Subcutaneous adipose tissue (tissue), 4 donors: ENCODE results near the gene PRSS53. TPM values are rescaled to one million over a fixed set of nuclear protein-coding genes. Genes with fewer than 3 reads are reported as not detected.

Source experiments
- total RNA-seq, 4 donors: library from RNA; depleted of rRNA; stranded (reverse); fragments of >200 nt; gene quantifications; one replicate each; pipeline ENCODE4 v1.1.0, GENCODE V29; 2016
- TF ChIP-seq, protein P1 (sequence below): fragments of 450-650 bp; IDR thresholded peaks from one replicate; pipeline ENCODE4 v1.5.1; 2016; ENCODE audit warnings: low read depth, mild to moderate bottlenecking, control low read depth, antibody characterized with exemption, moderate library complexity

PRSS53 gene
- total RNA-seq, 4 donors from 2014 or later: 1.5 to 3.2 (median 1.8) TPM

DNA sequence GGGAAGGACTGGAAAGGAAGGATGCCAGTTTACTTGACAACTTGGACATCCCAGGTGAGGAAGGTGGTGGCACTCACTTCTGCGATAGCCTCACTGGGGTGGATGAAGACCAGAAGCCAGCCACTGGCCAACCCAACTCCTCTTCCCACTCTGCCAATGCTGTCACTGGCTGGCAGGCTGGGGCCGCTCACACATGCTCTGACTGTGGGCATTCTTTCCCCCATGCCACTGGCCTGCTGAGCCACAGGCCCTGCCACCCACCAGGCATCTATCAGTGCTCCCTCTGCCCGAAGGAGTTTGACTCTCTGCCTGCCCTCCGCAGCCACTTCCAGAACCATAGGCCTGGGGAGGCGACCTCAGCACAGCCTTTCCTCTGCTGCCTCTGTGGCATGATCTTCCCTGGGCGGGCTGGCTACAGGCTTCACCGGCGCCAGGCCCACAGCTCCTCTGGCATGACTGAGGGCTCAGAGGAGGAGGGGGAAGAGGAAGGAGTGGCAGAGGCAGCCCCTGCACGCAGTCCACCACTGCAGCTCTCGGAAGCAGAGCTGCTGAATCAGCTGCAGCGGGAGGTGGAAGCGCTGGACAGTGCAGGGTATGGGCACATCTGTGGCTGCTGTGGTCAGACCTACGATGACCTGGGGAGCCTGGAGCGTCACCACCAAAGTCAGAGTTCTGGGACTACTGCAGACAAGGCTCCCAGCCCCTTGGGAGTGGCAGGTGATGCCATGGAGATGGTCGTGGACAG, 10.0 kb downstream of the PRSS53 start:
- TF ChIP-seq, protein P1, sequence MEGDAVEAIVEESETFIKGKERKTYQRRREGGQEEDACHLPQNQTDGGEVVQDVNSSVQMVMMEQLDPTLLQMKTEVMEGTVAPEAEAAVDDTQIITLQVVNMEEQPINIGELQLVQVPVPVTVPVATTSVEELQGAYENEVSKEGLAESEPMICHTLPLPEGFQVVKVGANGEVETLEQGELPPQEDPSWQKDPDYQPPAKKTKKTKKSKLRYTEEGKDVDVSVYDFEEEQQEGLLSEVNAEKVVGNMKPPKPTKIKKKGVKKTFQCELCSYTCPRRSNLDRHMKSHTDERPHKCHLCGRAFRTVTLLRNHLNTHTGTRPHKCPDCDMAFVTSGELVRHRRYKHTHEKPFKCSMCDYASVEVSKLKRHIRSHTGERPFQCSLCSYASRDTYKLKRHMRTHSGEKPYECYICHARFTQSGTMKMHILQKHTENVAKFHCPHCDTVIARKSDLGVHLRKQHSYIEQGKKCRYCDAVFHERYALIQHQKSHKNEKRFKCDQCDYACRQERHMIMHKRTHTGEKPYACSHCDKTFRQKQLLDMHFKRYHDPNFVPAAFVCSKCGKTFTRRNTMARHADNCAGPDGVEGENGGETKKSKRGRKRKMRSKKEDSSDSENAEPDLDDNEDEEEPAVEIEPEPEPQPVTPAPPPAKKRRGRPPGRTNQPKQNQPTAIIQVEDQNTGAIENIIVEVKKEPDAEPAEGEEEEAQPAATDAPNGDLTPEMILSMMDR: no peak

DNA sequence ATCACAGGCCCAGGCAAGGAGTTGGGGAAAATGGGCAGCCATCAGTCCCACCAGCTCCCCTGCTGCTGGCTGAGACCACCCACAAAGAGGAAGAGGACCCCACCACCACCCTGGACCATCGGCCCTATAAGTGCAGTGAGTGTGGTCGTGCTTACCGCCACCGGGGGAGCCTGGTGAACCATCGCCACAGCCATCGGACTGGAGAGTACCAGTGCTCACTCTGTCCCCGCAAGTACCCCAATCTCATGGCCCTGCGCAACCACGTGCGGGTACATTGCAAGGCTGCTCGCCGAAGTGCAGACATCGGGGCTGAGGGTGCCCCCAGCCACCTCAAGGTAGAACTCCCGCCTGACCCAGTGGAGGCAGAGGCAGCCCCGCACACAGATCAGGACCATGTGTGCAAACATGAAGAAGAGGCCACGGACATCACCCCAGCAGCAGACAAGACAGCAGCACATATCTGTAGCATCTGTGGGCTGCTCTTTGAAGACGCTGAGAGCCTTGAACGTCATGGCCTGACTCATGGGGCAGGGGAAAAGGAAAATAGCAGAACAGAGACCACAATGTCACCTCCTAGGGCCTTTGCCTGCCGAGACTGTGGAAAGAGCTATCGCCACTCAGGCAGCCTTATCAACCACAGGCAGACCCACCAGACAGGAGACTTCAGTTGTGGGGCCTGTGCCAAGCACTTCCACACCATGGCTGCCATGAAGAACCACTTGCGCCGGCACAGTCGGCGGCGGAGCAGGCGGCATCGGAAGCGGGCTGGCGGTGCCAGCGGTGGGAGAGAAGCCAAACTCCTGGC, 10.9 kb downstream of the PRSS53 start:
- TF ChIP-seq, protein P1: no peak

DNA sequence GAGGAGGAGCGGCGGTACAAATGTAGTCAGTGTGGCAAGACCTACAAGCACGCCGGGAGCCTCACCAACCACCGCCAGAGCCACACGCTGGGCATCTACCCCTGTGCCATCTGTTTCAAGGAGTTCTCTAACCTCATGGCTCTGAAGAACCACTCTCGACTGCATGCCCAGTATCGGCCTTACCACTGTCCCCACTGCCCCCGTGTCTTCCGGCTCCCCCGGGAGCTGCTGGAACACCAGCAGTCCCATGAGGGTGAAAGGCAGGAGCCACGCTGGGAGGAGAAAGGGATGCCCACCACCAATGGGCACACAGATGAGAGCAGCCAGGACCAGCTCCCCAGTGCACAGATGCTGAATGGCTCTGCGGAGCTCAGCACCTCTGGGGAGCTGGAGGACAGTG, 11.7 kb downstream of the PRSS53 start:
- TF ChIP-seq, protein P1: no peak

DNA sequence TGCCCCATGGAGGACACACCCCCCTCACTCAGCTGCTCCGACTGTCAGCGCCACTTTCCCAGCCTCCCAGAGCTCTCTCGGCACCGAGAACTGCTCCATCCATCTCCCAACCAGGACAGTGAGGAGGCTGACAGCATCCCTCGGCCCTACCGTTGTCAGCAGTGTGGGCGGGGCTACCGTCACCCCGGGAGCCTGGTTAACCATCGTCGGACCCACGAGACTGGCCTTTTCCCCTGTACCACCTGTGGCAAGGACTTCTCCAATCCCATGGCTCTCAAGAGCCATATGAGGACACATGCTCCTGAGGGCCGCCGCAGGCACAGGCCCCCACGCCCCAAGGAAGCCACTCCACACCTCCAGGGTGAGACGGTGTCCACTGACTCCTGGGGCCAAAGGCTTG, 12.4 kb downstream of the PRSS53 start:
- TF ChIP-seq, protein P1: no peak

DNA sequence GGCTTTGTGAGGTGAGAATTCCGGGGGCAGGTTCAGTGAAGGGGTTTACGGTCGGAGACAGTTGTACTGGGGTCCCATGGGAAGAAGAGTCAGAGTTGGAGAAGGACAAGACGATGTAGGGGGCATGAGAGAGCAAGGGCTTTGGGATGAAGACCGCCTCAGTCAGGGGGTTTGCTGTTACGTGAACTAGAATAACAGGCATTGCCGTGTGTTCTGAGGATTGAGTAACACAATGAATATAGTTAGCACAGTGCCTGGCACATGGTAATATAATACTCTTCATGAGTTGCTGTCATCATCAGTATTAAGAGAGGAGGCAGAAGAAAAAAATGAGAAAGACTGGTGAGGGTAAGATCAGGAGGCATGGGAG, 13.9 kb downstream of the PRSS53 start:
- TF ChIP-seq, protein P1: no peak

DNA sequence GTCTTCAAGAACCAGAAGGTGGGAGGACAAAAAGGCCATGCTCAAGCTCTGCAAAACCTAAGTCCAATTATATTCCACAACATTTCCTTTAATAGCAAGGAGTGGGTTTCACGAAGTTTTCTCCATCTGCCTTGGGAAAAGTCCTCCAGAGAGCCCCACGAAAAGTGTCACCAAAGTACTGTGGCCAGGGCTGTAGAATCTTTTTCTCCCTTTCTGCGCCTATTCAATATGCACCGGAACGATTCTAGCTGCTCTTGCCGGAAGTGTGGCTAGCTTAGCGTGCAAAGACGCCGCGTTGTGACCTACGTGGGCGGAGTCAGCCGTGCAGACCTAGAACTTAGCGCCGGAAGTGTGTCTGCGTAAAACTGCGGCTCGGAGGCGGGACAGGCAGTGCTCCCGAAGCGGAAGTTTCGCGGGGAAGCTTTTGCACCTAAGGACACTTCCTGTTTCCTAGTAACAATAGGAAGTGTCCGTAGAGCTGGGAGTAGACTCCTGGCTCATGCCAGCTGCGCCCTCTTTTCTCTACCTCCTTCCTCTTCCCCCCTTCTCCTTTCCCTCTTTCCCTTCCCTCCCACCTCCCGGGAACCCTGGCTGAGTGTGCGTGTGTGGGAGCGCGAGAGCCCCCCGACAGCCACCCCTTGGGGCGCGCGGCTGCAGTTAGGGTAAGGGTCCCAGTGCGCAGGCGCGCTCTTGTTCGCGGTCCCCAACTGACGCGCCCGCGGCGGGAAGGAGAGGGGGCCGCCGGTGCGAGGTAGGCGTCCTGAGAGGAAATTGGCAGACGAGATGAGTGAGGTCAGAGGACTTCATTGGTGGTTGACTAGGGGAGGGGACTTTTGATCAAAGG, 14.6 kb downstream of the PRSS53 start, which contains the start of the genes ZNF646 and ZNF668:
ZNF646 (plus strand) TSS at position 453 of the 844 bp plus-strand sequence. CDS start 1,903 bp downstream, outside the sequence.
ZNF668 (minus strand) TSS at position 271 of the 844 bp plus-strand sequence. CDS start 9,781 bp downstream, outside the sequence.
- TF ChIP-seq, protein P1: no peak
